Hepatocyte (in vitro differentiated cells): ENCODE data around the gene TP73. TPM values are rescaled to one million over a fixed set of nuclear protein-coding genes. Genes with fewer than 3 reads are reported as not detected.

Source experiments
- DNase-seq: peaks from one replicate; pipeline ENCODE4 v3.0.0-alpha.2; 2016; ENCODE audit warnings: low spot score
- H2AFZ ChIP-seq: fragments of 200-600 bp; sonication (generic); 2 replicates; pipeline ENCODE4 v1.6.0; 2016; ENCODE audit warnings: antibody characterized with exemption, mild to moderate bottlenecking
- H3K27ac ChIP-seq: fragments of 200-600 bp; sonication (generic); 2 replicates; pipeline ENCODE4 v1.5.1; 2016; ENCODE audit warnings: mild to moderate bottlenecking
- H3K27me3 ChIP-seq: fragments of 200-600 bp; sonication (generic); 2 replicates; pipeline ENCODE4 v1.6.1; 2016
- H3K36me3 ChIP-seq: fragments of 200-600 bp; sonication (generic); replicated peaks from 2 replicates; pipeline ENCODE4 v1.5.1; 2016; ENCODE audit warnings: low read depth; ENCODE audit not compliant: insufficient read depth
- H3K4me1 ChIP-seq: fragments of 200-600 bp; sonication (generic); 2 replicates; pipeline ENCODE4 v1.5.1; 2016; ENCODE audit warnings: mild to moderate bottlenecking, moderate library complexity; ENCODE audit not compliant: insufficient read depth
- H3K4me2 ChIP-seq: fragments of 200-600 bp; sonication (generic); 2 replicates; pipeline ENCODE4 v1.6.0; 2016
- H3K4me3 ChIP-seq: fragments of 200-600 bp; sonication (generic); 2 replicates; pipeline ENCODE4 v1.5.1; 2016; ENCODE audit warnings: mild to moderate bottlenecking
- H3K79me2 ChIP-seq: fragments of 200-600 bp; sonication (generic); 2 replicates; pipeline ENCODE4 v1.6.0; 2017; ENCODE audit warnings: mild to moderate bottlenecking
- H3K9me2 ChIP-seq: fragments of 200-600 bp; sonication (generic); replicated peaks from 2 replicates; pipeline ENCODE4 v1.6.0; 2017; ENCODE audit warnings: mild to moderate bottlenecking; ENCODE audit not compliant: insufficient read depth
- H3K9me3 ChIP-seq: fragments of 200-600 bp; sonication (generic); 2 replicates; pipeline ENCODE4 v1.5.1; 2016; ENCODE audit warnings: low read depth, mild to moderate bottlenecking
- H4K20me1 ChIP-seq: fragments of 200-600 bp; sonication (generic); 2 replicates; pipeline ENCODE4 v1.6.0; 2016; ENCODE audit warnings: mild to moderate bottlenecking; ENCODE audit not compliant: insufficient read depth, poor library complexity, severe bottlenecking
- CTCF ChIP-seq: fragments of 200-600 bp; sonication (generic); IDR thresholded peaks from 2 replicates; pipeline ENCODE4 v1.5.1; 2016; ENCODE audit warnings: antibody characterized with exemption, mild to moderate bottlenecking; ENCODE audit not compliant: poor library complexity
- EZH2 ChIP-seq: fragments of 200-600 bp; sonication (generic); IDR thresholded peaks from 2 replicates; pipeline ENCODE4 v1.6.1; 2016; ENCODE audit warnings: antibody characterized with exemption, mild to moderate bottlenecking, borderline replicate concordance
- EZH2phosphoT487 ChIP-seq: fragments of 200-600 bp; sonication (generic); IDR thresholded peaks from one replicate; pipeline ENCODE4 v1.6.1; 2018; ENCODE audit warnings: antibody characterized with exemption, mild to moderate bottlenecking, low read depth, moderate library complexity; ENCODE audit not compliant: unreplicated experiment, severe bottlenecking
- WGBS: methylation state at CpG from one replicate; pipeline ENCODE4 v1.1.6; 2016; ENCODE audit warnings: low lambda C conversion rate; ENCODE audit errors: missing lambda C conversion rate; 5-methylcytosine and 5-hydroxymethylcytosine counted together
- polyA plus RNA-seq: library from polyadenylated mRNA; unstranded; fragments of >200 nt; fragmentation: Nextera tagmentation; extraction: Ambion mirVana; gene quantifications from 2 replicates; pipeline ENCODE4 v1.2.1, GENCODE V29; 2016
- total RNA-seq: library from RNA; depleted of rRNA; stranded (reverse); fragments of >200 nt; gene quantifications from 2 replicates; pipeline ENCODE4 v1.2.3, GENCODE V29; 2014

Gene TP73
- total and polyA plus RNA-seq, 2 experiments from 2014 or later, result 0.27 to 0.47 TPM

GRCh38 chr1:3628445-3628844 is 23.9 kb upstream of the TP73 start:
- H3K79me2 ChIP-seq, result peaks cover 17% of the 10 kb centered on the region
- H3K9me3 ChIP-seq, result no peaks in the 10 kb centered on the region
- H2AFZ ChIP-seq, result no peak overlapping the region
- H3K4me3 ChIP-seq, result no peak overlapping the region
- no peak for DNase-seq
- 71% methylated on average over 10 of the region's 10 CpGs for WGBS
- no peak overlapping the region for H3K27ac ChIP-seq
- H3K4me1 ChIP-seq, result peaks cover 8% of the 10 kb centered on the region
- H3K9me2 ChIP-seq, result no peaks in the 10 kb centered on the region
- H3K4me2 ChIP-seq, result no peak overlapping the region
- TF ChIP-seq EZH2phosphoT487 (no peak), CTCF (no peak), EZH2 (no peak)
- H3K36me3 ChIP-seq, result no peaks in the 10 kb centered on the region
- no peaks in the 10 kb centered on the region for H3K27me3 ChIP-seq
- H4K20me1 ChIP-seq, result no peaks in the 10 kb centered on the region

- Histone ChIP-seq H4K20me1 (no peaks in the 10 kb centered on the region), H3K4me3 (no peak overlapping the region), H3K9me3 (no peaks in the 10 kb centered on the region), H3K27me3 (no peaks in the 10 kb centered on the region), H3K4me2 (no peak overlapping the region), H3K79me2 (peaks cover 11% of the 10 kb centered on the region), H2AFZ (no peak overlapping the region), H3K9me2 (no peaks in the 10 kb centered on the region), H3K36me3 (no peaks in the 10 kb centered on the region), H3K27ac (no peak overlapping the region), H3K4me1 (peaks cover 8% of the 10 kb centered on the region)
- no peak for DNase-seq
- 96% methylated on average over 16 of the region's 16 CpGs for WGBS
- TF ChIP-seq EZH2phosphoT487 (no peak), EZH2 (no peak), CTCF (no peak)
Observed at GRCh38 chr1:3629561-3630160, 22.7 kb upstream of the TP73 start.

GRCh38 chr1:3630161-3630611 is 22.1 kb upstream of the TP73 start:
- TF ChIP-seq EZH2phosphoT487, result no peak
- TF ChIP-seq EZH2, result no peak
- TF ChIP-seq CTCF, result no peak
- H3K4me3 ChIP-seq, result no peak overlapping the region
- H3K9me3 ChIP-seq, result no peaks in the 10 kb centered on the region
- H3K4me1 ChIP-seq, result peaks cover 8% of the 10 kb centered on the region
- H4K20me1 ChIP-seq, result no peaks in the 10 kb centered on the region
- no peaks in the 10 kb centered on the region for H3K9me2 ChIP-seq
- WGBS, result 95% methylated on average over 10 of the region's 11 CpGs
- H3K4me2 ChIP-seq, result no peak overlapping the region
- DNase-seq, result no peak
- H3K27me3 ChIP-seq, result no peaks in the 10 kb centered on the region
- H3K79me2 ChIP-seq, result peaks cover 11% of the 10 kb centered on the region
- no peak overlapping the region for H2AFZ ChIP-seq
- no peaks in the 10 kb centered on the region for H3K36me3 ChIP-seq
- H3K27ac ChIP-seq, result no peak overlapping the region
